ENCODE measurements around the gene TANGO6. TPM values are rescaled to one million over a fixed set of nuclear protein-coding genes. Genes with fewer than 3 reads are reported as not detected.

TANGO6 gene
- polyA plus RNA-seq, 2 of the 4 experiments (the other 2 are of a cell fraction): 8.1 to 19.5 TPM

- CTCF ChIA-PET: interaction anchor here (0.9 to 1.1 kb wide), 2 partner anchors 23 to 120 kb away, joined by 3 read pairs; no protein-coding TSS in a partner anchor
- Histone ChIP-seq H3K9me3 (peaks cover 10% of the 10 kb centered on the region; the same call in 2 of the 3 replicates), H3K4me1 (no peaks in the 10 kb centered on the region), H3K27ac (no peak overlapping the region), H3K4me2 (no peak overlapping the region), H3K4me3 (no peak overlapping the region)
- 85% methylated on average over 8 of the region's 8 CpGs for WGBS (ENCODE audit: missing lambda C conversion rate)
- ATAC-seq (no peak), FAIRE-seq (no peak), DNase-seq (ENCODE audit: low read depth in 1 of 2, low spot score in 1 of 2) (no peak)
- POLR2A ChIA-PET: no interaction called here
- TF ChIP-seq ZSCAN20 (CRISPR knock-in tag; IDR thresholded peaks at IDR 0.05) (no peak), POLR2AphosphoS2 (conservative IDR thresholded peaks at IDR 0.05; ENCODE audit: low read length) (no peak), BHLHE40 (IDR thresholded peaks at IDR 0.05; ENCODE audit: low read depth, low read length) (no peak), NFE2L2 (conservative IDR thresholded peaks at IDR 0.05; ENCODE audit: low read length) (no peak), TFCP2L1 (CRISPR knock-in tag; IDR thresholded peaks at IDR 0.05) (no peak), KDM1A (IDR thresholded peaks at IDR 0.05; ENCODE audit: low read depth) (no peak), CBX8 (IDR thresholded peaks at IDR 0.05) (no peak), MAZ (IDR thresholded peaks at IDR 0.05; ENCODE audit: borderline replicate concordance, low read depth, low read length) (no peak), KDM5A (IDR thresholded peaks at IDR 0.05) (no peak), TP53 (CRISPR knock-in tag; IDR thresholded peaks at IDR 0.05) (no peak), ZNF302 (CRISPR knock-in tag; IDR thresholded peaks at IDR 0.05) (no peak), JUNB (IDR thresholded peaks at IDR 0.05) (no peak)
Observed at GRCh38 chr16:68823401-68824135, 19.8 kb upstream of the TANGO6 start.

GRCh38 chr16:68825427-68825826 lies 17.9 kb upstream of the TANGO6 start:
- ChIA-PET POLR2A (no interaction called here), CTCF (interaction anchor here (0.6 to 1.5 kb wide), 2 partner anchors 84 to 297 kb away, joined by 4 to 5 read pairs; no protein-coding TSS in a partner anchor)
- FAIRE-seq (no peak), DNase-seq (ENCODE audit: low read depth in 1 of 2, low spot score in 1 of 2) (no peak), ATAC-seq (no peak)
- Histone ChIP-seq H3K4me1 (no peaks in the 10 kb centered on the region), H3K4me3 (no peak overlapping the region), H3K9me3 (peaks cover 10% of the 10 kb centered on the region; the same call in 2 of the 3 replicates), H3K4me2 (no peak overlapping the region), H3K27ac (no peak overlapping the region)
- no peak for TF ChIP-seq NPAS2 (CRISPR knock-in tag; IDR thresholded peaks at IDR 0.05; ENCODE audit: borderline replicate concordance)
- no peak for TF ChIP-seq CHD4 (IDR thresholded peaks at IDR 0.05; ENCODE audit: borderline replicate concordance)
- no peak for TF ChIP-seq KDM1A (IDR thresholded peaks at IDR 0.05; ENCODE audit: low read depth)
- no peak for TF ChIP-seq EHMT2 (IDR thresholded peaks at IDR 0.05; ENCODE audit: low read depth)
- TF ChIP-seq CBX8 (IDR thresholded peaks at IDR 0.05): no peak

DNA sequence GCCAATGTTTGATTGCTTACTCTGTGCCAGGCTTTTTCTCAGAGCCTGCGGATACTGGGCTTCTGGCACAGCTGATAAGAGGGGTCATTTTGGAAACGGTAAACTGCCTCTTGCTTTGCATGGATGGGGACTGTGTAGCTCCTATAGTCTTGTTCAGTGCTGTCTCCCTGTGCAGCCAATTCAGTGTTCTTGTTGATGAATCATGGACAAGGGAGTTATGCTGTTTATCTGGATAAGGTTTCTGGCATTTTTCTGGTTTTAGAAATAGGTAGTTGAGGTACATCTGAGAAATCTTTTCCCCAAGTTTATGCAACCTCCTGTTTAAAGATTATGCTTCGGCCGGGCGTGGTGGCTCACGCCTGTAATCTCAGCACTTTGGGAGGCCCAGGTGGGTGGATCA lies 16.7 kb upstream of the TANGO6 start:
- ChIA-PET POLR2A (no interaction called here), CTCF (interaction anchor here (0.9 kb wide), 2 partner anchors 9 to 297 kb away, joined by 3 to 4 read pairs; no protein-coding TSS in a partner anchor)
- WGBS (ENCODE audit: missing lambda C conversion rate): 92% methylated on average over 6 of the region's 6 CpGs
- FAIRE-seq (no peak), ATAC-seq (no peak), DNase-seq (ENCODE audit: low read depth in 1 of 2, low spot score in 1 of 2) (no peak)
- peaks cover 10% of the 10 kb centered on the region; the same call in 2 of the 3 replicates for H3K9me3 ChIP-seq
- TF ChIP-seq RAD21 (conservative IDR thresholded peaks at IDR 0.05 in 1 of 2, IDR thresholded peaks at IDR 0.05 in 1 of 2) (no peak), ESRRA (IDR thresholded peaks at IDR 0.05; ENCODE audit: borderline replicate concordance, low read length) (no peak), FOSB (CRISPR knock-in tag; IDR thresholded peaks at IDR 0.05) (no peak), CBX2 (IDR thresholded peaks at IDR 0.05; ENCODE audit: borderline replicate concordance, low read depth) (no peak), JUN (IDR thresholded peaks at IDR 0.05) (no peak), EHF (CRISPR knock-in tag; IDR thresholded peaks at IDR 0.05) (no peak), PHF8 (IDR thresholded peaks at IDR 0.05; ENCODE audit: borderline replicate concordance, low read depth) (no peak), REST (IDR thresholded peaks at IDR 0.05) (no peak), CBX8 (IDR thresholded peaks at IDR 0.05) (no peak)
- TF ChIP-seq, protein P1, sequence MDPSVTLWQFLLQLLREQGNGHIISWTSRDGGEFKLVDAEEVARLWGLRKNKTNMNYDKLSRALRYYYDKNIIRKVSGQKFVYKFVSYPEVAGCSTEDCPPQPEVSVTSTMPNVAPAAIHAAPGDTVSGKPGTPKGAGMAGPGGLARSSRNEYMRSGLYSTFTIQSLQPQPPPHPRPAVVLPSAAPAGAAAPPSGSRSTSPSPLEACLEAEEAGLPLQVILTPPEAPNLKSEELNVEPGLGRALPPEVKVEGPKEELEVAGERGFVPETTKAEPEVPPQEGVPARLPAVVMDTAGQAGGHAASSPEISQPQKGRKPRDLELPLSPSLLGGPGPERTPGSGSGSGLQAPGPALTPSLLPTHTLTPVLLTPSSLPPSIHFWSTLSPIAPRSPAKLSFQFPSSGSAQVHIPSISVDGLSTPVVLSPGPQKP (IDR thresholded peaks at IDR 0.05; ENCODE audit: low read depth, low read length): no peak
- TF ChIP-seq, protein P2, sequence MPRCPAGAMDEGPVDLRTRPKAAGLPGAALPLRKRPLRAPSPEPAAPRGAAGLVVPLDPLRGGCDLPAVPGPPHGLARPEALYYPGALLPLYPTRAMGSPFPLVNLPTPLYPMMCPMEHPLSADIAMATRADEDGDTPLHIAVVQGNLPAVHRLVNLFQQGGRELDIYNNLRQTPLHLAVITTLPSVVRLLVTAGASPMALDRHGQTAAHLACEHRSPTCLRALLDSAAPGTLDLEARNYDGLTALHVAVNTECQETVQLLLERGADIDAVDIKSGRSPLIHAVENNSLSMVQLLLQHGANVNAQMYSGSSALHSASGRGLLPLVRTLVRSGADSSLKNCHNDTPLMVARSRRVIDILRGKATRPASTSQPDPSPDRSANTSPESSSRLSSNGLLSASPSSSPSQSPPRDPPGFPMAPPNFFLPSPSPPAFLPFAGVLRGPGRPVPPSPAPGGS (IDR thresholded peaks at IDR 0.05): no peak
- H3K4me3 ChIP-seq: no peak overlapping the region
- no peak overlapping the region for H3K4me2 ChIP-seq
- H3K4me1 ChIP-seq: no peaks in the 10 kb centered on the region
- no peak overlapping the region for H3K27ac ChIP-seq
